ENCODE measurements around the gene STRBP. TPM values are rescaled to one million over a fixed set of nuclear protein-coding genes. Genes with fewer than 3 reads are reported as not detected.
A peak's percentile ranks its signal among the peaks of the same experiment; 100 is the strongest.

STRBP gene
- total RNA-seq, 1 donor from 2014 or later, result 37.2 TPM

GRCh38 chr9:123129423-123129822, 139.0 kb downstream of the STRBP start:
- DNase-seq (ENCODE audit: low spot score), result no peak

- no peak for DNase-seq (ENCODE audit: low spot score)
Observed at GRCh38 chr9:123128591-123128990, 139.8 kb downstream of the STRBP start.

DNA sequence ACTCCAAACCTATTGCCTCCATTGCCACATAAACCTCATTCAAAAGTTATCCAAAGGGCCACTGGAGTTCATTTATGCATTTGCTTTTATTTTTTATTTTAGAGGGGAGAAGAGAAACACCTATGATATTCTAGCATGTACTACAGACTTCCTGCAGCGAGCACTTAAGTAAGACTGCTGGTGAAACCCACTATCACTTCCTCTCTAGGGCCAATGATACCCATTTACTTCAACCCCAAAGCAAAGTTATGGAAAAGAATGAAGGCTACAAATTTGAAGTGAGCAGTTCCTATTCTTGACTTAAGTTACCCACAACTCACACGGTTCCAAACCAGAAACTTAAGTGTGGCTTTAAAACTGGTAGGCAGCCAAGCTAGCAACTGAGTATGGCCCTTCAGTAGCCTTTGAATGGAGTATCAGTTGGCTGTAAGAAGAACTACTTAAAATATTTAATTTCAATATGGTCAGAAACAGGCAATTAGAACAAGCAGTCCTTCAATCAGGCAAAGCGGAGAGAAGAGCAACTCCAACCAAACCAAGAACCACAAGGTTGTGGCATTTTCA, 140.8 kb downstream of the STRBP start:
- no peak for DNase-seq (ENCODE audit: low spot score)

DNA sequence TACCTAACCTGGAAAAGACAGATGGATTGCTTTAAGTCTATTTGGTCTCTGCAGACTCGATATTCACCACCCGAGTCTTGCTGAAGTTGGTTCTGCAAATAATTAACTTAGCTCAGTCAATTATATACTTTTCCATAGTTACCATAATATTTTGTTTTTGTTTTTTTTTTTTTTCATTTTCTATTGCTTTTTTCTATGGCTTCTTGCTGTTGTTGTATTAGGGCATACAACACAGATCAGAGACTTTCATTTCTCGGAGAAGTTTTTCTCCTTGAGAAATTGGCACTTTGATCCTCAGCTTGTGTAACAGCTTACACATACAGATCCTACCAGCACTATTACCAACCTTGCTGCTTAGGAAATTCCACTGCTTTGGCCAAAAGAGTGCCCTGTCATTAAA, 146.9 kb downstream of the STRBP start:
- no peak for DNase-seq (ENCODE audit: low spot score)

DNA sequence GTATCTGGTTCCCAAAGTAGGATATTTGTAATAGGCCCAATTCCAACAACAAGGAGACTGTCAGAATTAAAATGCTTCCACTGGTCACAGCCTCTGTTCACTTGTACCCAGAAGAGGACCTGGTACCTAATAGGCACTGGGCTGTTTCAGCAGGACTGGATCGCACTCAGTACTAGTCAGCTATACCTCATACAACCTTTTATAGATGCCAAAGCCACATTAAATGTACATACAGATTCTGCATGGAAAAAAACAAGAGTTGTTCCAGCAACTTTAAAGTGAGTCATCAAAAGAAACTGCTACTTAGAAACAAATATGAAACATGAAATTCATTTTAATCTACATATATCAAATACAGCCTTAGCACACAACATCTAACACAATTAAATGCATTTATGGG, 147.4 kb downstream of the STRBP start:
- no peak for DNase-seq (ENCODE audit: low spot score)

DNA sequence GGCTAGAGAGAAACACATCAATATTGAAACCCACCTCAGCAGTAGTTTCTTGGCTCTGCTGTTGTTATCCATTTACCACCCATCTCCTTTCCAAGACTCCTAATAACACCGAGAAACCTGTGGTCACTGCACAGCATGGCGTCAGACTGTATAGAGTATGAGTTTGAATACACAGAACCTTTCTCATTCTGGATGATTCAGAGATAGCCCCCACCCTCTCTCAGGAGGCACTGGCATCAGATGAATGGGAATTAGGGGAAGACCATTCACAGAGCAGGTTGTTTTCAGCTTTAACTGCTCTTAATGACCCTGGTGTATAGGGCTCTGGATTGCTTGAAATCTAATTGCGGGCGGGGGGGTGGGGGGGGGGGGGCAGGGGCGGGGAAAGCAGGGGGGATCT, 148.3 kb downstream of the STRBP start:
- no peak for DNase-seq (ENCODE audit: low spot score)

DNA sequence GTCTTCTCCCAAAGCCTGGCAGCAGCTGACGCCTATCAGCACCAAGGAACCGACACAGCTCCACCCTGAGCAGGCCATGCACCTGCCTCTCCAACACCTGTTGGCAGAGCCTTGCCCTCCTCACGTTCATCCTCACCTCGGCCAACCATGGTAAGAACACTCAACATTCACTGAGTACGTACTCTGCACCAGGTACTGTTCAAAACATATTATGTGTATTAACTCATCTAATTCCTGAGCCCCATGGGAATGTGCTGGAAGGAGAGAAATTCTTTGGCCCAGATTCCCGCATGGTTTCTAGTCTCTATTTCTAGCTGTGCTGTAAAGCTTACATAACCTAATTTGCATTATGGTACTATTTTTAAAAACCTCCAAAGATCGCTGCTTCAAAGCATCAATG, 148.8 kb downstream of the STRBP start:
- DNase-seq (ENCODE audit: low spot score), result no peak

GRCh38 chr9:123116036-123116435, 152.3 kb downstream of the STRBP start:
- DNase-seq (ENCODE audit: low spot score), result no peak

- DNase-seq (ENCODE audit: low spot score), result no peak
Observed at GRCh38 chr9:123115146-123115913, 153.1 kb downstream of the STRBP start.

GRCh38 chr9:123113185-123113584, 155.2 kb downstream of the STRBP start:
- no peak for DNase-seq (ENCODE audit: low spot score)

- DNase-seq (ENCODE audit: low spot score), result peak; percentile 34
Observed at GRCh38 chr9:123112015-123112975, 156.1 kb downstream of the STRBP start.

DNA sequence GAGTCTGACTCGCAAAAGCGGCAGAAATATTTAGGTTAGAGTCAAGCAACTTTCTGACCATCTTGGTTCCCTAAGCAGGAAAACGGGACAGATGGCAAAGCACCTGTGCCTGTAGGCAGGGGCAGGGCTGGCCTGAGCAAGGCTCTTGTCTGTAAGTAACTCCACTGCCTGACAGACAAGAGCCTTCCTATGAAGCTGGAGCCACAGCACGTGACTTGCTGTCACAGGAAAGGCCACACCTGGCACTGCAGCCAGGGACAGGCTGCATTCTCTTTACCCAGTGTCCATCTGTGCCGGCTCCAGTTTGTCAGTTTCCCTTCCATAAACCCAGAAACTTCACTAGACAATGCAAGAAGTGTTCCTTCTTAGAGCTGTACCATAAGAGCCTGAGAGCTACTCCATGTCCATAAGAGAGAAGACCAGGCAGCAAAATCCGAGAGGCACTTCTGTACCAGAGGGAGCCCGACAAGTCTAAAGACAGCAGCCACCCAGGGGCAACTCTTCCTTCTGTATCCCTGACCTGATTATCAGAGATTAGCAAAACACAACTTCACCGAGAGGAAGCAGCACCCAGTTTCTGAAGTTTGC, 156.9 kb downstream of the STRBP start:
- DNase-seq (ENCODE audit: low spot score), result peak; percentile 46

DNA sequence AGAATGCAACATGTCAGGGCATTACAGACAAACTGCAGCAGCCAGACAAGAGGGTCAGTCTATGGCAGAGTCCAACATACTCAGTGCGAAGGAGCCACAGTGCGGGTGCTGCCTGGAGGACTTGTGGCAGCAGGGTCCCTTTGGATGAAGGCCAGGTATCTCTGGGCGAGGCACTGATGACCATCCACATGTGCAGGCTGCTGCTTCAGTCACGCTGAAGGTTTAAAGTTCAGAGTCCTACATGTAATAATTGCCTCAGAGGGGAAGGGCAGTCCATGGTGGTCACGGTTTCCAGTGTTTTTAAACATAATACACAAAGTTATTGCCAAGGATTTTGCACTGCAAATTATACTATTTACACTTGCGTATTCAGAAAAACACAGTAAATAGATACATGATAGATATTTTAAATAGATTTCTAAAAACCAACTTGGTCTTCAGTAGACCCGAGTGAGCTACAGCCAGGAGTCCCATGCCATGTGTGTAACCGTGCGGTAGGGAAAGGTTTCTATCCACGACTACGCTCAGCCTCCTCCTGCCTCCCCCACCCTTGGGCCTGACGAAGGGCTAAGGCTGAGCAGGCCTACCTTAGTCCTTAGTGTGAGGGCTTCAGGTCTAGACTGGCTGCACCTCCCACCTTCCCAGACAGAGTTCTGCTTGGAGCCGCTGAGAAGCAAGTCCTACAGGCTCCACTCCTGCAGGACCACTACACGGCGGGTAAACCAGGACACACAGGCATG, 158.7 kb downstream of the STRBP start:
- peak; percentile 25 for DNase-seq (ENCODE audit: low spot score)

DNA sequence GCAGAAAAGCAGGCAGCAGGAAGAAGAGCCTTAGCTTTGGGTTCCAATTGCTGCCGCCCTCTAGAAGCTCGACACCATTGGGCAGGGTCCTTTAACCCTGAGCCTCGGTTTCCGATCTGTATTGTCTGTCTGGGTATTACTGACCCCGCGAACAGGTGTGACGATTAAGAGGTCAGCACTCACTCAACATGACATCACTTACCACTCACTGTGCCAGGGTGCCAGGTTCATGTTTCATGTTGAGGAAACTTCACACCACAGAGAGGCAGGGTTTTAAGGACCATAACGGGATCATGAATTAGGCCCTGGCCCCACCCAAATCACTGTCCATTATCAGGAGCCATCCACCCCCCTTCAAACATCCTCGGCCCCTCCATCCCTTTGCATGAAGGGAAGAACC, 159.4 kb downstream of the STRBP start:
- no peak for DNase-seq (ENCODE audit: low spot score)

- no peak for DNase-seq (ENCODE audit: low spot score)
Observed at GRCh38 chr9:123107639-123108285, 160.6 kb downstream of the STRBP start.

GRCh38 chr9:123105490-123105889, 162.9 kb downstream of the STRBP start:
- DNase-seq (ENCODE audit: low spot score), result no peak

- no peak for DNase-seq (ENCODE audit: low spot score)
Observed at GRCh38 chr9:123104807-123105206, 163.6 kb downstream of the STRBP start.

- DNase-seq (ENCODE audit: low spot score), result no peak
Observed at GRCh38 chr9:123102375-123103113, 165.8 kb downstream of the STRBP start.

- DNase-seq (ENCODE audit: low spot score), result no peak
Observed at GRCh38 chr9:123099548-123099947, 168.8 kb downstream of the STRBP start.

- no peak for DNase-seq (ENCODE audit: low spot score)
Observed at GRCh38 chr9:123099042-123099441, 169.3 kb downstream of the STRBP start.

Measured in mucosa of gallbladder (tissue), 1 donor.